Endothelial cell of umbilical vein (primary cell): ENCODE results near the gene SLC12A3. TPM values are rescaled to one million over a fixed set of nuclear protein-coding genes. Genes with fewer than 3 reads are reported as not detected.

Source experiments
- BruUV-seq: library from RNA; stranded (reverse); fragments of 400-500 nt; replicated peaks from 2 replicates; lab custom pipeline; 2021; lab: Mats Ljungman, UMichigan
- CTCF ChIA-PET: fragments of 300-600, 350-600 bp; sonication (Branson Sonifier 250); formaldehyde crosslinking; loops from one replicate; lab custom pipeline; 2021; ENCODE audit warnings: antibody characterized with exemption, inconsistent platforms; lab: Charles Lee
- POLR2A ChIA-PET: fragments of 300-600, 350-600 bp; sonication (Branson Sonifier 250); formaldehyde crosslinking; loops from one replicate; lab custom pipeline; 2021; ENCODE audit warnings: antibody characterized with exemption, inconsistent platforms; lab: Charles Lee
- DNase-seq: peaks from one replicate; pipeline ENCODE4 v3.0.0-alpha.2; 2011; ENCODE audit warnings: low read depth, low spot score
- FAIRE-seq: peaks from 2 replicates; lab custom pipeline; 2011; peaks lifted over from hg19 to GRCh38; lab: Jason Lieb, UNC
- H2AFZ ChIP-seq: 2 replicates; pipeline ENCODE4 v1.6.0; 2012; ENCODE audit warnings: low read depth, low read length, control low read depth, inconsistent platforms
- H3K27ac ChIP-seq: 2 replicates; pipeline ENCODE4 v1.5.1; 2011; ENCODE audit warnings: low read depth, mild to moderate bottlenecking, control low read depth, low read length, moderate library complexity; ENCODE audit not compliant: insufficient read depth
- H3K27me3 ChIP-seq, 2 experiments: 2 replicates each; pipeline versions ENCODE4 v1.6.0 to v1.6.1; 2011; ENCODE audit warnings: low read length in 2 of 2, mixed read lengths in 1 of 2; ENCODE audit not compliant: control insufficient read depth in 2 of 2, insufficient read depth in 2 of 2
- H3K36me3 ChIP-seq, 2 experiments: 2 replicates in 1 of 2; 3 replicates in 1 of 2; pipeline ENCODE4 v1.5.1; 2011; ENCODE audit warnings: low read length in 2 of 2, mild to moderate bottlenecking in 1 of 2, moderate library complexity in 1 of 2; ENCODE audit not compliant: control insufficient read depth in 2 of 2, insufficient read depth in 2 of 2; ENCODE audit errors: extremely low read depth in 1 of 2
- H3K4me1 ChIP-seq: 3 replicates; pipeline ENCODE4 v1.5.1; 2011; ENCODE audit warnings: mild to moderate bottlenecking, low read length; ENCODE audit not compliant: control insufficient read depth, insufficient read depth; ENCODE audit errors: extremely low read depth
- H3K4me2 ChIP-seq: 2 replicates; pipeline ENCODE4 v1.6.1; 2011; ENCODE audit warnings: low read length, control low read depth, mixed read lengths; ENCODE audit not compliant: insufficient read depth
- H3K4me3 ChIP-seq, 3 experiments: fragments of 200-600 bp in 1 of 3; sonication (generic), shearing (Covaris generic) in 1 of 3; replicated peaks in 1 of 3; 2 replicates each; pipeline ENCODE4 v1.5.1; 2011 to 2016; ENCODE audit warnings: control low read depth in 3 of 3, low read length in 3 of 3, mild to moderate bottlenecking in 2 of 3, inconsistent platforms in 1 of 3, low read depth in 1 of 3, moderate library complexity in 1 of 3; ENCODE audit not compliant: insufficient read depth in 1 of 3
- H3K79me2 ChIP-seq: 2 replicates; pipeline ENCODE4 v1.6.0; 2012; ENCODE audit warnings: low read length, inconsistent platforms; ENCODE audit not compliant: control insufficient read depth, insufficient read depth
- H3K9ac ChIP-seq: replicated peaks from 2 replicates; pipeline ENCODE3; 2011; ENCODE audit warnings: low read length, control low read depth; ENCODE audit not compliant: insufficient read depth; ENCODE audit errors: extremely low read depth
- H3K9me1 ChIP-seq: replicated peaks from 3 replicates; pipeline ENCODE4 v1.6.0; 2011; ENCODE audit warnings: mild to moderate bottlenecking, low read length; ENCODE audit not compliant: control insufficient read depth, insufficient read depth; ENCODE audit errors: extremely low read depth
- H3K9me3 ChIP-seq: replicated peaks from 2 replicates; pipeline ENCODE4 v1.5.1; 2012; ENCODE audit warnings: low read length, inconsistent platforms; ENCODE audit not compliant: control insufficient read depth, insufficient read depth
- H4K20me1 ChIP-seq: replicated peaks from 2 replicates; pipeline ENCODE3; 2011; ENCODE audit warnings: mild to moderate bottlenecking, low read length; ENCODE audit not compliant: control insufficient read depth, insufficient read depth; ENCODE audit errors: extremely low read depth
- CTCF ChIP-seq, 2 donors: IDR thresholded peaks; 1 replicate in 1 of 2; 2 replicates in 1 of 2; pipeline ENCODE4 v1.5.1; 2011; ENCODE audit warnings: low read length in 2 of 2, mild to moderate bottlenecking in 2 of 2, moderate library complexity in 2 of 2, control low read depth in 1 of 2, inconsistent platforms in 1 of 2, low read depth in 1 of 2; ENCODE audit not compliant: insufficient read depth in 1 of 2; ENCODE audit errors: extremely low read depth in 1 of 2
- EZH2 ChIP-seq: IDR thresholded peaks from 2 replicates; pipeline ENCODE4 v1.6.1; 2012; ENCODE audit warnings: borderline replicate concordance, low read depth, mild to moderate bottlenecking, moderate library complexity, low read length, inconsistent platforms; ENCODE audit not compliant: severe bottlenecking
- FOS ChIP-seq: IDR thresholded peaks from 2 replicates; pipeline ENCODE4 v1.6.1; 2011; ENCODE audit warnings: mild to moderate bottlenecking, low read length, moderate library complexity, borderline replicate concordance; ENCODE audit not compliant: insufficient read depth
- GATA2 ChIP-seq: IDR thresholded peaks from 2 replicates; pipeline ENCODE4 v1.7.0; 2011; ENCODE audit warnings: low read depth, mild to moderate bottlenecking, moderate library complexity, mixed read lengths, low read length; ENCODE audit not compliant: insufficient read length, insufficient read depth
- JUN ChIP-seq: IDR thresholded peaks from 2 replicates; pipeline ENCODE4 v1.6.1; 2011; ENCODE audit warnings: borderline replicate concordance, low read depth; ENCODE audit not compliant: insufficient read length, insufficient read depth
- MAX ChIP-seq: IDR thresholded peaks from 2 replicates; pipeline ENCODE4 v1.6.1; 2011; ENCODE audit not compliant: insufficient read depth, insufficient read length
- MYC ChIP-seq: IDR thresholded peaks from one replicate; pipeline ENCODE4 v1.6.1; 2011; ENCODE audit warnings: mild to moderate bottlenecking, low read depth, low read length
- POLR2A ChIP-seq: IDR thresholded peaks from 2 replicates; pipeline ENCODE4 v1.6.1; 2012; ENCODE audit warnings: low read depth, mild to moderate bottlenecking, control low read depth, low read length
- POLR2AphosphoS5 ChIP-seq: IDR thresholded peaks from 2 replicates; pipeline ENCODE4 v1.6.1; 2012; ENCODE audit warnings: low read depth, mild to moderate bottlenecking, control low read depth, low read length, moderate library complexity; ENCODE audit not compliant: insufficient read depth
- dilution Hi-C: fragments of 300-500 bp; cut with MboI; formaldehyde crosslinking; loops from one replicate; pipeline ENCODE4 v1.15.0; 2019; ENCODE audit warnings: low sequenced_read_pairs; ENCODE audit not compliant: extremely low pct_ligation_motif_present
- intact Hi-C: fragments of 100-400 bp; cut with micrococcal nuclease; formaldehyde crosslinking; loops from one replicate; pipeline ENCODE4 v1.10.0; 2022
- polyA plus RNA-seq, 4 experiments: library from polyadenylated mRNA; depleted of rRNA in 3 of 4; stranded (reverse) in 3 of 4; unstranded in 1 of 4; fragments of >200 nt; gene quantifications; 2 replicates each; pipeline versions ENCODE4 v1.2.1 to v1.2.3, GENCODE V29; 2011 to 2012; ENCODE audit warnings: missing spikeins in 1 of 4
- total RNA-seq: library from RNA; stranded (reverse); gene quantifications from 2 replicates; pipeline ENCODE4 v1.2.3, GENCODE V29; 2021

SLC12A3 gene
- total and polyA plus RNA-seq, 2 donors (not counting 3 experiments of a cell fraction or from before 2014, with no cell fraction given) = not detected

GRCh38 chr16:56947604-56947995, 82.6 kb downstream of the SLC12A3 start:
- CTCF ChIA-PET = interaction anchor here (1.3 to 2.0 kb wide), 5 partner anchors 9 to 155 kb away, joined by 4 to 9 read pairs (median 6); partner anchors contain the start of gene CETP
- DNase-seq = no peak
- no peaks in the 10 kb centered on the region for H3K79me2 ChIP-seq
- intact Hi-C loops = no loop called here
- H3K9ac ChIP-seq = no peak overlapping the region
- H3K4me1 ChIP-seq = no peaks in the 10 kb centered on the region
- POLR2A ChIA-PET = no interaction called here
- H4K20me1 ChIP-seq = no peaks in the 10 kb centered on the region
- no TSS peak for BruUV-seq
- H3K9me3 ChIP-seq = no peaks in the 10 kb centered on the region
- dilution Hi-C loops = no loop called here
- no peak overlapping the region for H3K27ac ChIP-seq
- FAIRE-seq = no peak
- TF ChIP-seq MAX = no peak
- no peak for TF ChIP-seq GATA2
- TF ChIP-seq MYC = no peak
- no peak for TF ChIP-seq CTCF (IDR thresholded peaks at IDR 0.05; ENCODE audit: extremely low read depth in 1 of 2, insufficient read depth in 1 of 2, low read depth in 1 of 2, low read length in 2 of 2)
- no peak for TF ChIP-seq FOS
- no peak for TF ChIP-seq POLR2AphosphoS5
- TF ChIP-seq JUN = no peak
- TF ChIP-seq EZH2 = no peak
- no peak for TF ChIP-seq POLR2A
- H3K9me1 ChIP-seq = no peaks in the 10 kb centered on the region
- no peak overlapping the region for H3K4me3 ChIP-seq
- no peak overlapping the region for H3K4me2 ChIP-seq
- no peak overlapping the region for H2AFZ ChIP-seq
- H3K27me3 ChIP-seq = no peaks in the 10 kb centered on the region
- H3K36me3 ChIP-seq = peaks cover 13 to 21% of the 10 kb centered on the region in 2 experiments
